ENCODE measurements around the gene DHRSX.

GRCh38 chrX:2313864-2314640 lies 186.7 kb downstream of the DHRSX start:
- TF ChIP-seq GATA2 (IDR thresholded peaks at IDR 0.05; ENCODE audit: low read depth, low read length) (no peak), GATA3 (IDR thresholded peaks at IDR 0.05; ENCODE audit: low read depth, low read length) (no peak)

All from SH-SY5Y (cell line).